ENCODE results near the gene ASTN1.

ASTN1 gene

GRCh38 chr1:177044390-177044789 lies 120.1 kb downstream of the ASTN1 start:
- Histone ChIP-seq H2BK120ac (ENCODE audit: low read depth, low read length) (no peak overlapping the region), H3K23ac (ENCODE audit: low read depth, low read length, poor library complexity) (no peak overlapping the region), H2BK5ac (ENCODE audit: low read length) (no peak overlapping the region), H3K4ac (ENCODE audit: low read length) (no peak overlapping the region), H2AK5ac (ENCODE audit: low read depth, low read length) (no peak overlapping the region), H3K4me3 (ENCODE audit: low read length in 2 of 2) (no peak overlapping the region), H3K9me3 (replicated peaks in 1 of 2; ENCODE audit: control insufficient read depth in 2 of 2, insufficient read depth in 1 of 2, low read depth in 1 of 2, low read length in 2 of 2) (no peaks in the 10 kb centered on the region), H4K91ac (ENCODE audit: low read depth, low read length, poor library complexity) (no peak overlapping the region), H3K27ac (replicated peaks; ENCODE audit: low read length) (no peak overlapping the region), H2BK12ac (ENCODE audit: low read length) (no peak overlapping the region), H3K4me2 (ENCODE audit: insufficient read depth, low read length, poor library complexity, severe bottlenecking) (no peak overlapping the region), H3K9ac (ENCODE audit: low read depth, low read length, poor library complexity) (no peak overlapping the region), H2BK15ac (ENCODE audit: low read length) (no peak overlapping the region), H2AFZ (ENCODE audit: low read length) (no peak overlapping the region), H3K18ac (ENCODE audit: low read length) (peak overlapping the region; percentile 11), H3K79me1 (ENCODE audit: low read depth, low read length) (no peaks in the 10 kb centered on the region), H3K36me3 (replicated peaks in 1 of 2; ENCODE audit: control insufficient read depth in 2 of 2, insufficient read depth in 2 of 2, low read length in 2 of 2) (no peaks in the 10 kb centered on the region), H4K8ac (ENCODE audit: low read depth, low read length) (no peak overlapping the region), H3K14ac (ENCODE audit: low read length) (no peak overlapping the region), H3K27me3 (ENCODE audit: control insufficient read depth in 3 of 3, insufficient read depth in 3 of 3, low read depth in 1 of 3, low read length in 3 of 3) (no peaks in the 10 kb centered on the region), H3K4me1 (ENCODE audit: control insufficient read depth in 2 of 2, insufficient read depth in 1 of 2, low read depth in 1 of 2, low read length in 2 of 2) (peaks cover 0 to 8% of the 10 kb centered on the region in 2 donors)
- DNase-seq (ENCODE audit: low spot score) = no peak
- no CpG with 5 or more reads among the region's 8 CpGs for WGBS, 2 donors (ENCODE audit: extremely low coverage in 2 of 2, insufficient read length in 2 of 2, insufficient replicate concordance in 1 of 2)

DNA sequence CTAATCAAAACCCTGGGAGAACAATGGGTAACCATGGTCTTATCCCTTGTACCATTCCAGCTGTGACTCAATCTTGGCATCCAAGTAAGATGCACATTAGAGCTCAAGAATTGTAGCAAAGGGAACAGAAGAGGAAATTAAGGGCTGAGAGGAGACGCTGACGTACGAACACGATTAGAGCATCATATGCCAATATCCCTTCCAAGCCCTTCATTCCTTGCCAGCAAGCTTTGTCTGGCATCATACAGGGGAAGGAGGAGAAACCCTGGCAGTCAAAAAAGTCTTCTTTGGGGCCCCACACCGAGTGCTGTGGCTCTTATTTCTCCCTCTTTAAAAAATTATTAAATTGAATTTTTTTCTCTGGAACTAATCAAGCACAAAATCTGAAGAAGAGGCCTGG lies 120.9 kb downstream of the ASTN1 start:
- Histone ChIP-seq H2BK12ac (ENCODE audit: low read length) (no peak overlapping the region), H3K27ac (replicated peaks; ENCODE audit: low read length) (no peak overlapping the region), H3K4ac (ENCODE audit: low read length) (no peak overlapping the region), H3K79me1 (ENCODE audit: low read depth, low read length) (no peaks in the 10 kb centered on the region), H2AFZ (ENCODE audit: low read length) (no peak overlapping the region), H3K27me3 (ENCODE audit: control insufficient read depth in 3 of 3, insufficient read depth in 3 of 3, low read depth in 1 of 3, low read length in 3 of 3) (no peaks in the 10 kb centered on the region), H3K4me3 (ENCODE audit: low read length in 2 of 2) (no peak overlapping the region), H3K9me3 (replicated peaks in 1 of 2; ENCODE audit: control insufficient read depth in 2 of 2, insufficient read depth in 1 of 2, low read depth in 1 of 2, low read length in 2 of 2) (no peaks in the 10 kb centered on the region), H3K23ac (ENCODE audit: low read depth, low read length, poor library complexity) (no peak overlapping the region), H2BK15ac (ENCODE audit: low read length) (no peak overlapping the region), H2AK5ac (ENCODE audit: low read depth, low read length) (no peak overlapping the region), H2BK5ac (ENCODE audit: low read length) (no peak overlapping the region), H3K9ac (ENCODE audit: low read depth, low read length, poor library complexity) (no peak overlapping the region), H3K4me2 (ENCODE audit: insufficient read depth, low read length, poor library complexity, severe bottlenecking) (no peak overlapping the region), H3K14ac (ENCODE audit: low read length) (no peak overlapping the region), H2BK120ac (ENCODE audit: low read depth, low read length) (no peak overlapping the region), H4K91ac (ENCODE audit: low read depth, low read length, poor library complexity) (no peak overlapping the region), H3K4me1 (ENCODE audit: control insufficient read depth in 2 of 2, insufficient read depth in 1 of 2, low read depth in 1 of 2, low read length in 2 of 2) (peaks cover 0 to 8% of the 10 kb centered on the region in 2 donors), H4K8ac (ENCODE audit: low read depth, low read length) (no peak overlapping the region), H3K36me3 (replicated peaks in 1 of 2; ENCODE audit: control insufficient read depth in 2 of 2, insufficient read depth in 2 of 2, low read length in 2 of 2) (no peaks in the 10 kb centered on the region), H3K18ac (ENCODE audit: low read length) (no peak overlapping the region)
- WGBS, 2 donors (ENCODE audit: extremely low coverage in 2 of 2, insufficient read length in 2 of 2, insufficient replicate concordance in 1 of 2) = no CpG with 5 or more reads among the region's 5 CpGs
- DNase-seq (ENCODE audit: low spot score) = no peak

DNA sequence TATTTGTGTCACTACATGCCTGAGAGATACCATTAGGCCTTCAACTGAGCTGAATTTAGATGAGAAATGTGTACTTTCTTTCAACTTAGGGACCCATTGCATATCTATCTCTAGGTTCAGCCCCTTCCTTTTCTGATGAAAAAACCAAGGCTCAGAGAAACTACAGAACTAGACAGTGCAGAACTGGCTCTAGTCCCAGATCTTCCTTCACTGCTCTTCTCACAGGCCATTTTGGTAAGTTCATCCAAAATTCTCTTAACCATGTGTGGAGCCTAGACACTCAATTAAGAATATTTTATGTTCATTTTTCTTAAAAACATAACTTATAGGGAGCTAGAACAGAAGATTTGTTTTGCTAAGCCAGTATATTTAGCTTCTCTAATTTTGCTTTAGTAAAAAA lies 128.9 kb downstream of the ASTN1 start:
- Histone ChIP-seq H3K18ac (ENCODE audit: low read length) (no peak overlapping the region), H2BK12ac (ENCODE audit: low read length) (no peak overlapping the region), H2BK15ac (ENCODE audit: low read length) (no peak overlapping the region), H3K23ac (ENCODE audit: low read depth, low read length, poor library complexity) (no peak overlapping the region), H3K4me1 (ENCODE audit: control insufficient read depth in 2 of 2, insufficient read depth in 1 of 2, low read depth in 1 of 2, low read length in 2 of 2) (no peaks in the 10 kb centered on the region), H3K9me3 (replicated peaks in 1 of 2; ENCODE audit: control insufficient read depth in 2 of 2, insufficient read depth in 1 of 2, low read depth in 1 of 2, low read length in 2 of 2) (no peaks in the 10 kb centered on the region), H3K4me2 (ENCODE audit: insufficient read depth, low read length, poor library complexity, severe bottlenecking) (no peak overlapping the region), H3K27me3 (ENCODE audit: control insufficient read depth in 3 of 3, insufficient read depth in 3 of 3, low read depth in 1 of 3, low read length in 3 of 3) (peaks cover 0 to 2% (median 0%) of the 10 kb centered on the region in 3 experiments), H3K79me1 (ENCODE audit: low read depth, low read length) (no peaks in the 10 kb centered on the region), H4K91ac (ENCODE audit: low read depth, low read length, poor library complexity) (no peak overlapping the region), H3K4ac (ENCODE audit: low read length) (no peak overlapping the region), H2BK5ac (ENCODE audit: low read length) (no peak overlapping the region), H3K4me3 (ENCODE audit: low read length in 2 of 2) (no peak overlapping the region), H3K14ac (ENCODE audit: low read length) (no peak overlapping the region), H2AFZ (ENCODE audit: low read length) (no peak overlapping the region), H3K27ac (replicated peaks; ENCODE audit: low read length) (no peak overlapping the region), H2AK5ac (ENCODE audit: low read depth, low read length) (no peak overlapping the region), H2BK120ac (ENCODE audit: low read depth, low read length) (no peak overlapping the region), H3K9ac (ENCODE audit: low read depth, low read length, poor library complexity) (no peak overlapping the region), H3K36me3 (replicated peaks in 1 of 2; ENCODE audit: control insufficient read depth in 2 of 2, insufficient read depth in 2 of 2, low read length in 2 of 2) (peaks cover 0 to 2% of the 10 kb centered on the region in 2 donors), H4K8ac (ENCODE audit: low read depth, low read length) (no peak overlapping the region)
- DNase-seq (ENCODE audit: low spot score) = no peak

GRCh38 chr1:177033628-177034027 lies 130.9 kb downstream of the ASTN1 start:
- Histone ChIP-seq H3K79me1 (ENCODE audit: low read depth, low read length) (no peaks in the 10 kb centered on the region), H3K4me2 (ENCODE audit: insufficient read depth, low read length, poor library complexity, severe bottlenecking) (no peak overlapping the region), H2BK15ac (ENCODE audit: low read length) (no peak overlapping the region), H3K23ac (ENCODE audit: low read depth, low read length, poor library complexity) (no peak overlapping the region), H3K4me1 (ENCODE audit: control insufficient read depth in 2 of 2, insufficient read depth in 1 of 2, low read depth in 1 of 2, low read length in 2 of 2) (no peaks in the 10 kb centered on the region), H3K4me3 (ENCODE audit: low read length in 2 of 2) (no peak overlapping the region), H3K27me3 (ENCODE audit: control insufficient read depth in 3 of 3, insufficient read depth in 3 of 3, low read depth in 1 of 3, low read length in 3 of 3) (peaks cover 0 to 2% (median 0%) of the 10 kb centered on the region in 3 experiments), H2BK12ac (ENCODE audit: low read length) (no peak overlapping the region), H2BK120ac (ENCODE audit: low read depth, low read length) (no peak overlapping the region), H3K9ac (ENCODE audit: low read depth, low read length, poor library complexity) (no peak overlapping the region), H3K18ac (ENCODE audit: low read length) (no peak overlapping the region), H3K4ac (ENCODE audit: low read length) (no peak overlapping the region), H3K36me3 (replicated peaks in 1 of 2; ENCODE audit: control insufficient read depth in 2 of 2, insufficient read depth in 2 of 2, low read length in 2 of 2) (peaks cover 0 to 3% of the 10 kb centered on the region in 2 donors), H3K27ac (replicated peaks; ENCODE audit: low read length) (no peak overlapping the region), H4K8ac (ENCODE audit: low read depth, low read length) (no peak overlapping the region), H2AFZ (ENCODE audit: low read length) (no peak overlapping the region), H4K91ac (ENCODE audit: low read depth, low read length, poor library complexity) (no peak overlapping the region), H2BK5ac (ENCODE audit: low read length) (no peak overlapping the region), H3K14ac (ENCODE audit: low read length) (no peak overlapping the region), H3K9me3 (replicated peaks in 1 of 2; ENCODE audit: control insufficient read depth in 2 of 2, insufficient read depth in 1 of 2, low read depth in 1 of 2, low read length in 2 of 2) (no peaks in the 10 kb centered on the region), H2AK5ac (ENCODE audit: low read depth, low read length) (no peak overlapping the region)
- DNase-seq (ENCODE audit: low spot score) = no peak
- no CpG with 5 or more reads among the region's 6 CpGs for WGBS, 2 donors (ENCODE audit: extremely low coverage in 2 of 2, insufficient read length in 2 of 2, insufficient replicate concordance in 1 of 2)
